Activated T-cell treated with anti-CD3 and anti-CD28 coated beads for 24 hours (primary cell): ENCODE measurements around the gene ATP2A3.
"Not testable (repeated sequence)": the region's sequence is repeated elsewhere in the genome, so short reads cannot be mapped to it uniquely, and the experiment has no call there.

Experiments
- DNase-seq: peaks from one replicate; pipeline ENCODE4 v3.0.0-alpha.2; 2020; ENCODE audit warnings: low read depth

ATP2A3 gene

GRCh38 chr17:3954976-3955672, 9.1 kb downstream of the ATP2A3 start:
- DNase-seq, result no peak

GRCh38 chr17:3954086-3954485, 10.2 kb downstream of the ATP2A3 start:
- DNase-seq, result no peak

DNA sequence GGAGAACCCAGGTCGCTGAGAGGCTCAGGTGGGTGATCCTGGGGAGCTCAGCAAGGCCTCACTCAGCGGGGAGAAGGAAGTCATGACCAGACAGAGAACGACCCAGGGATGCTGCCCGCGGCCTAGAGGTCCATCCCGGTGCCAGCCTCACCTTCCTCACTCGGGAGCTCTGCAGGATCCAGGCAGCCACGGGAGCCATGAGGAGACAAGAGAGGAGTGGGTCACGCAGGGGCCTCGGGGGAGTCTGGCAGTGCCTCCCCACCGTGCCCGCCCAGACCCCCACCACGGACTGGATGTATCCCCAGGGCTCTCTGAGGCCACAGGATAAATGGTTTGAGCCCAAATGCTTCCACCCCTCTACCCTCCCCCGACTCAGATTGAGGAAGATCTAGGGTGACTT, 10.7 kb downstream of the ATP2A3 start:
- DNase-seq, result no peak

- no peak for DNase-seq
Observed at GRCh38 chr17:3952186-3952585, 12.1 kb downstream of the ATP2A3 start.

GRCh38 chr17:3951420-3951819, 12.8 kb downstream of the ATP2A3 start:
- no peak for DNase-seq

DNA sequence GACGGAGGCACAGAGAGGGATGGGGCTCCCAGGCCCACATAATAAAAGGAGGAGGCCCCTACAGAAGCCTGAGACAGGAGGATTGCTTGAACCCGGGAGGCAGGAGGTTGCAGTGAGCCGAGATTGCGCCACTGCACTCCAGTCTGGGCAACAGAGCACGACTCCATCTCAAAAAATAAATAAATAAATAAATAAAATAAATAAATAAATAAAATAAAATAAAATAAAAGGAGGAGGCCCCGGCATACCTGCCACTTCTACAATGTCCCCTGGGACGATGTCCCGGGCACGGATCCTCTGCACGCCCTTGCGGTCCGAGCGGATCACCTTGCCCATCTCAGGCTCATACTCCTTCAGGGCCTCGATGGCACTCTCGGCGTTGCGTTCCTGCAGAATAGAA, 13.2 kb downstream of the ATP2A3 start:
- DNase-seq, result no peak

DNA sequence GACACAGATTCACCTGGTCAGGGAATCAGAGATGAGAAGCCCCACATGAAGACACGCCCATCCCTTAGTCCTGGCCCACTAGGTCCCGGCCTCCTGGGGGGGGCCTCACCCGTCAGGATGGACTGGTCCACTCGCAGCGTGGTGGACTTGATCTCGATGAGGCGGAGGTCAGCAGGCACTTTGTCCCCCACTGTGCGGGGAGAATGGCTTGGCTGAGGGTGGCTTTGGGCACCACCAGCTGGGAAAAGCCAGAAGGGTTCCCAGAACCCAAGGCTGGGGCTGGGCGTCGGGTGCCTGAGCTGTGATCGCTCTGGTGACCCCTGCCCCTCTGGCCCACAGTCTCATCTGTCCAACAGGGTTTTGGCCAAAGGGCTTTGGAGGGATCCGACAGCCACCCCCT, 13.7 kb downstream of the ATP2A3 start:
- DNase-seq, result no peak

GRCh38 chr17:3949418-3949817, 14.8 kb downstream of the ATP2A3 start:
- no peak for DNase-seq

DNA sequence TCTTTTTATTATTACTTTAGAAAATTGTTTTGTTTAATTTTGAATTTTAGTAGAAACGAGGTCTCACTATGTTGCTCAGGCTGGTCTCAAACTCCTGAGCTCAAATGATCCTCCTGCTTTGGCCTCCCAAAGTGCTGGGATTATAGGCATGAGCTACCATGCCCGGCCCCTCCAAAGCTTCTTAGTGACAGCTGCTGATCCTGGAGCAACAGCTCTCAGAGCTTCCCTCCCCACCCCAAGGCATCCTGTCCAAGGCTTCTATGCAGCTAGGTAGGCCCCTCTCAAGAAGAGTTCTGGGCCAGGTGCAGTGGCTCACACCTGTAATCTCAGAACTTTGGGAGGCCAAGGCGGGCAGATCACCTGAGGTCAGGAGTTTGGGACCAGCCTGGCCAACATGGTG, 15.7 kb downstream of the ATP2A3 start:
- not testable (repeated sequence) for DNase-seq

GRCh38 chr17:3947318-3947810, 16.9 kb downstream of the ATP2A3 start:
- no peak for DNase-seq

DNA sequence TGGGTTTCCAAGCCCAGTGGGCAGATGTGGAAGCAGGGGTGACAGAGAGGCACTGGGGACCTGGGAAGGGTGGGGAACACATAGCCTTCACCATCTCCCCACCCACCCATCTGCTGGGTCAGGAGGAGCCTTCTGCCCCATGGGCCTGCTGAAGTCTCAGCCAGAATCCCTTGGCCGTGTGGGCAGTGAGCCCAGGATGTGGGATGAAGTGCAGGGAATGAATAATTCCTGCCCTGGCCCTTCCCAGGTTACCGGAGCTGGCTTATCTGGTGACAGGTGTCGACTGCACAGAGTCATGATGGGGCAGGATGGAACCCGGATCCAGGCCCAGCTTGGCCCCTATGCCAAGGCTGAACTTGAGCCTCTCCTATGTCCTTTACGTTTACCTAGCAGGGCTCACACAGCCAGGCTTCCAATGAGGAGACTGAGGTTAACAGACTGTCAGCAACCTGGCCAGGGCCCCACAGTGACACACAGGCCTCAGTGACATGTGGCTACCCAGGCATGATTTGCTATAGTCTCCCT, 17.5 kb downstream of the ATP2A3 start:
- no peak for DNase-seq

DNA sequence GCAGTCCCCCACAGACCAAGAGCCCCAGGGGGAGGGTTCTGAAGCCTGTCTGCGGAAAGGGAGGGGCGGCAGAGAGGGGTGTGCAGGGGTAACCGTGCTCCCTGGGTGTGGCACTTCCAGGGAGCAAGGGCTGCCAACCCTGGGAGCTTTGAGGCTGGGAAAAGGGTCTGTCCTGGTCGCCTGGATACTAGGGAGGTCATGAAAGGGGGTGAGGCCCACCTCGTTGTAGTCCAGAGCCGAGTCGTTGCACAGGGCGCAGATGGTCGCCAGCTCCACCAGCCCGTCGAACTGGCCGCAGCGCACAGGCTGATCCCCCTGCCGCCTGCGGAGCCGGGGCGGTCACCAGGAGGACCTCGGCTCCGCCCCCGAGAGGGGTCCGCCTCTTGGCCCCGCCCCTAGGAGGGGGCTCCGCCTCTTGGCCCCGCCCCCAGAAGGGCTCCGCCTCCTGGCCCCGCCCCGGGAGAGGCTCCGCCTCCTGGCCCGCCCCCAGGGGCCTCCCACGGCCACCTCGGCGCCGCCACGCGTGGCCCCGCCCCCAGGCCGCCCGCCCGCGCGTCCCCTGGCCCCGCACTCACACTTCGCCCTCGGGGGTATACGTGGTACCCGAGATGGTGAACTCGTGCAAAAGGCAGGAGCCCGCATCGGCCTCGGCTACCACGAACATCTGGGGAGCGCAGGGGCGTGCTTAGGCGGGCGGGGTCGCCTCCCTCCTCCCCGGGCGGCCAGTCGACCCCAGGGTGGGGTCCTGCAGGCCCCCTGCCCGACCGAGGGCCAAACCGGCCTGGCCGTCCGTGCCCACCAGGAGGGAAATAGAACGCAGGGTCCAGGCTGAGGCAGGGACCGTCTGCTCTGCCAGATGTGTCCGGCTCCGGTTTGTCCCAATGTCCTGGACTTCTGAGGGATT, 19.5 kb downstream of the ATP2A3 start:
- peak; percentile 35 for DNase-seq

DNA sequence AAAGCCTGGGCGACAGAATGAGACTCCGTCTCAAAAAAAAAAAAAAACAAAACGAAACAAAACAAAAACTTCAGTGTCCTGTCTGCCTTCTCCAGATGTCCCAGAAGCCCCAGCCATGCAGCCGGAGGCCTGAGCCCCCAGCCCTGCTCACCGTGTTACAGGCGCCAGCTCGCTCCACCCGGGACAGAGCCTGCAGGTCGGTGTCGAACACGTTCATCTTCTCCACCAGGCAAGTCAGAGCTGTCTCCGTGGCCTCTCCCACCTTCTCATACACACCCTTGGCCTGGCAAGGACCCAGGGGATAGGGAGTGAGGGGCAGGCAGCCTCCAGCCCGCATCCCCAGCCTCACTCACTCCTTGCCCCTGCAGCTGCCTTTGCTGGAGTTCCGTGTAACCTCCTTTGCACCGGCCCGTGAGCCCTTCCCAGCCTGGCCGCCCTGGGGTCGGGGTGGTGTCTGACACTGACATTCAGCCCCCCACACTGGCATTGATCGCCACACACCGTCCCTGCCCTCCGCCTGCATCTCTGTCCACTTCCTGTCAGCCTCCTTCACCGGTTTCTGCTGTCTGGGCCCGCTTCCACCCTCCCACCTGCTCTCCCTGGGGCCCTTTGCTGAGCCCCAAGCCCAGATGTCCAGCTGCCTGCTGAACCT, 20.9 kb downstream of the ATP2A3 start:
- DNase-seq, result no peak

DNA sequence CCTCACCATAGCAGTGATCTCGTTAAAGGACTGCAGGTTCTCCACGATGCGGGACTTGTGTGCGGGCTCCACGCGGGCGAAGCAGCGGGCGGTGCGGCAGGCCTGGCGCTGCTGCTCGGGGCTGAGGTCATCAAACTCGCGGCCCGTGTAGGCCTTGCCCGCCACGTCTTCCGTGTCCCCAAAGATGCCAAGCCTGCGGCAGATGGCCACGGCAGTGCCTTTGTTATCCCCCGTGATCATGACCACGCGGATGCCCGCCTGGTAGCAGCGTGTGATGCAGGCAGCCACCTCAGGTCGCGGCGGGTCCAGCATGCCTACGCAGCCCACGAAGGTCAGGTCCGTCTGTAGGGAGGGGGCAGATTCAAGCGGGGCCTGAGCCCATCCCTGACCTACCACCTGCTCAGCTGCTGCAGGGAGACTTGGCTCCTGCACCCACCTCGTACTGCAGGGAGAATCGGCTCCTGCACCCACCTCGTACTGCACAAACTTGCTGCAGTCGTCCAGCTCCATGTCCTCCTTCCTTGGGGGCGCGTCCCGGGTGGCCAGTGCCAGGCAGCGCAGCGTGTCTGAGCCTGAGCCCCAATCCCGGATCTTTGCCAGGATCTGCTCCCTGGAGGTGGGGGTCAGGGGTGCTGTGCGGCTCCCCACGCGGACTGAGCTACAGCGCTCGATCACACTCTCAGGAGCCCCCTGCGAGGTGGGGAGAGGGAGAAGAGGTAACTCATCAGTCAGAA, 23.1 kb downstream of the ATP2A3 start:
- no peak for DNase-seq

GRCh38 chr17:3937359-3937758, 26.9 kb downstream of the ATP2A3 start:
- DNase-seq, result no peak

GRCh38 chr17:3935825-3936355, 28.3 kb downstream of the ATP2A3 start:
- no peak for DNase-seq

GRCh38 chr17:3935140-3935542, 29.1 kb downstream of the ATP2A3 start:
- no peak for DNase-seq

DNA sequence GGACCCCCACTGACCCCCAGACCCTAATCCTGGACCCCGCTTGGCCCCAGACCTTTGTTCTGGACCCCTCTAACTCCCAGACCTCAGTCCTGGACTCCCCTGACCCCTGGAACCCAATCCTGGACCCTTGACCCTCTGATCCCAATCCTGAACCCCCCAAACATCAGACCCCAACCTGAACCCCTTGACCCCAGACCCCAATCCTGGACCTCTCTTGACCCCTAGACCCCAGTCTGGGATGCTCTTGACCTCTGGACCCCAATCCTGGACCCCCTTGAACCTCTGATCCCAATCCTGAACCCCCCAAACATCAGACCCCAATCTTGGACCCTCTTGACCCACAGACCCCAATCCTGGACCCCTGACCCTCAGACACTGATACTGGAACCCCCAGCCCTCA, 34.5 kb downstream of the ATP2A3 start:
- no peak for DNase-seq

GRCh38 chr17:3929181-3929580, 35.1 kb downstream of the ATP2A3 start:
- no peak for DNase-seq

GRCh38 chr17:3928406-3928805, 35.8 kb downstream of the ATP2A3 start:
- DNase-seq, result no peak

DNA sequence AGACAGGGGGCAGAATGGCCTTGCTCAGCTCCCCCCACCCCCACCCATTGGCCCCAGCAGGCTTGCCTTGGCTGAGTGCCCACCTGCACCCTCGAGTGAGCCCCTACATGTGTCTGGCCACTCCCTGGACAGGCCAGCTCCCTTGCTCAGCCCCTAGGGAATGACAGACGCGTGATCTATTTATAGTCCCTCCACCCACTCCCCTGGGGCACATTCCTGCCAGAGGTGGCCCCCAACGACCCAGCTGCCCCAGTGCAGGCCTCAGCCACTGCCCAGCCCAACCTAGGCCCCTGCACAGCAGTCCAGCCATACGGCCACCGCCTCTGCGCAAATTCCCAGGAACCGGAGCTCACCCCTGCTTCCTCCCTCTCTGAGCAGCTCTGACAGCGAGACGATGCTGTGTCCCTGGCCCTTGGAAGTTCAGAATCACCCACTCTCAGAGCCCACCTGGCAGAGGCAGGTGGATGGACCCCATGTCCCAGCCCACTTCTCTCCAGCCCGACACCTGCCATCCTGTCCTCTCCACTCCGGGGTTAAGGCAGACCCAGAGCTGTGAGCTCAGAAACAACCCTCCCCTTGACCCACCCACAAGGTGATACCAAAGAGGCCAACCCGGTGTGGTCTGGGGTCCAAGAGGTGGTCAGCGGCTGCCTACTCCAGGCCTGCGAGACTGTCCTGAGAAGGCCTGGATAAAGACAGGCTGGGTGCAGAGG, 36.5 kb downstream of the ATP2A3 start:
- DNase-seq, result no peak
